Mesenchymal stem cell (in vitro differentiated cells and primary cell): ENCODE measurements around the gene RPL39.

Experiments
- DNase-seq: peaks from one replicate; pipeline ENCODE4 v3.0.0-alpha.2; 2013
- H2AFZ ChIP-seq: one replicate; pipeline ENCODE4 v1.6.1; 2013; ENCODE audit warnings: low read depth, mild to moderate bottlenecking, control low read depth, inconsistent platforms, low read length, moderate library complexity
- H2AK5ac ChIP-seq: 2 replicates; pipeline ENCODE4 v1.6.1; 2013; ENCODE audit warnings: low read length, moderate library complexity, mild to moderate bottlenecking, inconsistent platforms; ENCODE audit not compliant: severe bottlenecking
- H2BK120ac ChIP-seq: one replicate; pipeline ENCODE4 v1.6.1; 2013; ENCODE audit warnings: low read depth, mild to moderate bottlenecking, inconsistent platforms, low read length, moderate library complexity
- H2BK12ac ChIP-seq, 2 experiments: one replicate each; pipeline ENCODE4 v1.6.1; 2013; ENCODE audit warnings: inconsistent platforms in 2 of 2, low read length in 2 of 2, mild to moderate bottlenecking in 2 of 2, moderate library complexity in 2 of 2, control low read depth in 1 of 2
- H2BK15ac ChIP-seq: one replicate; pipeline ENCODE4 v1.6.1; 2013; ENCODE audit warnings: mild to moderate bottlenecking, low read depth, inconsistent platforms; ENCODE audit not compliant: poor library complexity, severe bottlenecking
- H2BK5ac ChIP-seq: 2 replicates; pipeline ENCODE4 v1.6.1; 2013; ENCODE audit warnings: low read depth, mild to moderate bottlenecking, low read length, control low read depth, inconsistent platforms; ENCODE audit not compliant: poor library complexity, severe bottlenecking
- H3K14ac ChIP-seq, 2 experiments: one replicate each; pipeline ENCODE4 v1.6.1; 2013; ENCODE audit warnings: inconsistent platforms in 2 of 2, low read length in 2 of 2, control low read depth in 1 of 2, mild to moderate bottlenecking in 1 of 2, moderate library complexity in 1 of 2
- H3K18ac ChIP-seq, 2 experiments: one replicate each; pipeline ENCODE4 v1.6.1; 2013; ENCODE audit warnings: inconsistent platforms in 2 of 2, low read length in 2 of 2, control low read depth in 1 of 2, low read depth in 1 of 2, mild to moderate bottlenecking in 1 of 2
- H3K23ac ChIP-seq, 2 experiments: one replicate each; pipeline ENCODE4 v1.6.1; 2013; ENCODE audit warnings: inconsistent platforms in 2 of 2, low read length in 2 of 2, mild to moderate bottlenecking in 2 of 2, moderate library complexity in 2 of 2, control low read depth in 1 of 2
- H3K27ac ChIP-seq: 2 replicates; pipeline ENCODE4 v1.5.1; 2013; ENCODE audit warnings: mild to moderate bottlenecking, moderate library complexity, low read length, control low read depth, inconsistent platforms; ENCODE audit not compliant: poor library complexity, severe bottlenecking
- H3K27me3 ChIP-seq, 2 experiments: 2 replicates each; pipeline versions ENCODE4 v1.6.1 to v1.7.0; 2013; ENCODE audit warnings: low read length in 2 of 2, mild to moderate bottlenecking in 2 of 2, moderate library complexity in 2 of 2, control low read depth in 1 of 2, inconsistent platforms in 1 of 2; ENCODE audit not compliant: control insufficient read depth in 1 of 2, insufficient read depth in 1 of 2
- H3K36me3 ChIP-seq, 2 experiments: 2 replicates each; pipeline versions ENCODE4 v1.6.1 to v1.7.0; 2013; ENCODE audit warnings: low read length in 2 of 2, control low read depth in 1 of 2, inconsistent platforms in 1 of 2, low read depth in 1 of 2, mild to moderate bottlenecking in 1 of 2; ENCODE audit not compliant: insufficient read depth in 2 of 2, control insufficient read depth in 1 of 2
- H3K4ac ChIP-seq, 2 experiments: one replicate each; pipeline ENCODE4 v1.6.1; 2013; ENCODE audit warnings: inconsistent platforms in 2 of 2, low read length in 2 of 2, mild to moderate bottlenecking in 2 of 2, moderate library complexity in 2 of 2, control low read depth in 1 of 2, low read depth in 1 of 2
- H3K4me1 ChIP-seq: 2 replicates; pipeline ENCODE4 v1.6.1; 2013; ENCODE audit warnings: low read depth, low read length, control low read depth; ENCODE audit not compliant: control insufficient read depth, insufficient read depth
- H3K4me2 ChIP-seq: 2 replicates; pipeline ENCODE4 v1.6.1; 2013; ENCODE audit warnings: low read length, mild to moderate bottlenecking, inconsistent platforms; ENCODE audit not compliant: poor library complexity, severe bottlenecking
- H3K4me3 ChIP-seq, 2 experiments: 2 replicates each; pipeline versions ENCODE4 v1.5.1 to v1.7.0; 2013; ENCODE audit warnings: low read length in 2 of 2, mild to moderate bottlenecking in 2 of 2, control low read depth in 1 of 2, low read depth in 1 of 2; ENCODE audit not compliant: insufficient read depth in 1 of 2
- H3K79me1 ChIP-seq: replicated peaks from 2 replicates; pipeline ENCODE4 v1.6.1; 2013; ENCODE audit warnings: mild to moderate bottlenecking, control low read depth, low read length, inconsistent platforms; ENCODE audit not compliant: poor library complexity, severe bottlenecking
- H3K9ac ChIP-seq: 2 replicates; pipeline ENCODE4 v1.7.0; 2013; ENCODE audit warnings: mild to moderate bottlenecking, low read length, moderate library complexity
- H3K9me3 ChIP-seq: 2 replicates; pipeline ENCODE4 v1.7.0; 2013; ENCODE audit warnings: mild to moderate bottlenecking, low read length; ENCODE audit not compliant: control insufficient read depth
- H4K8ac ChIP-seq: one replicate; pipeline ENCODE4 v1.6.1; 2013; ENCODE audit warnings: inconsistent platforms, mild to moderate bottlenecking, low read length, moderate library complexity
- H4K91ac ChIP-seq: one replicate; pipeline ENCODE4 v1.6.1; 2013; ENCODE audit warnings: mild to moderate bottlenecking, low read length, inconsistent platforms
- WGBS: methylation state at CpG from one replicate; pipeline ENCODE4 v1.1.7; 2013; ENCODE audit warnings: mixed read lengths; 5-methylcytosine and 5-hydroxymethylcytosine counted together

Gene RPL39

DNA sequence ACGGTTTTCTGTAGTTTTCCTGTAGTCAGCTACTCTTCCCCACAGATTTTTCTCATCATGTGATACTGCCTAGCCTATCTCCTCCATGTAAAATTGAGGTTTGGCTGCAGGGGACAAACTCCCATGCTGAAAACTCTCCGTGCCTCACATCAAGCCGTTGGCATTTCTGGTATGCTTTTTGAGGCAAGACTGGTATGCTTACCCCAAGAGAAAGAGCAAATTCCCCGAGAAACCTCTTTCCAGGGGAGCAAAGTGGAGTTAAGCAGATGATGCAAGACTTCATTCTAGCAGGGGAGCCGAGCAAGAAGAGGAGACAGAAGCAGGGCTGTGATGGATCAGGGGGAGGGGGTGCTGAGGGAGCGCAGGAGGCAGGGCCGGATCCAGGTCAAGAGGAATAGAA is 28.2 kb downstream of the RPL39 start:
- H2AK5ac ChIP-seq, result no peak overlapping the region

DNA sequence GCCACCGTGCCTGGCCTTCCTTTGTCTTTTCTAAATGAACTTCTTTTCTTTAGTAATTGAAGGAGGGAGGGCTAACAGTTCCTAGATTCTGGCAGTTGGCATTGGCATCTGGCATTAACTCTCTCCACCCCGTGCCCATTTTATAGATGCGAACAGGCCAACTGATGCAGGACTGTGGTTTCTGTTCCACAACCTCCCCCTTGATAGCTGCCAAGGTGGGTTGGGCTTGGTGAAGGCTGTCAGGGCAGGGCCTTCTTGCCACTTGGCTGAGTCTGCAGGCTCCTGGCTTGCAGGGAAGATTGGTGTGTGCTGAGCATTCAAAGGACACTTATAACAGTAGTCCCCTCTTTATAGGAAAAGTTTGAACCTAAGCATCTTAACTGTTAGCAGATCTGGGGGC is 28.7 kb downstream of the RPL39 start:
- H3K23ac ChIP-seq, result no peak overlapping the region
- H3K36me3 ChIP-seq, result no peaks in the 10 kb centered on the region
- no peak overlapping the region for H2BK5ac ChIP-seq
- no peak overlapping the region for H2AK5ac ChIP-seq
- H3K9ac ChIP-seq, result no peak overlapping the region
- no peak overlapping the region for H4K91ac ChIP-seq
- no peak overlapping the region for H2BK120ac ChIP-seq
- H3K27me3 ChIP-seq, result peaks cover 0 to 18% of the 10 kb centered on the region in 2 experiments
- H3K27ac ChIP-seq, result peak overlapping the region; percentile 93
- no peak overlapping the region for H3K4ac ChIP-seq
- H4K8ac ChIP-seq, result peak overlapping the region; percentile 28
- H2BK12ac ChIP-seq, result no peak overlapping the region
- WGBS, result no CpG with 5 or more reads among the region's 3 CpGs
- peak overlapping the region in 1 of 2 experiments; percentile 54 for H3K18ac ChIP-seq
- H3K4me1 ChIP-seq, result peaks cover 17% of the 10 kb centered on the region
- H3K4me3 ChIP-seq, result no peak overlapping the region
- no peak overlapping the region for H2BK15ac ChIP-seq
- no peaks in the 10 kb centered on the region for H3K9me3 ChIP-seq
- no peak overlapping the region for H3K14ac ChIP-seq
- H3K4me2 ChIP-seq, result no peak overlapping the region
- H2AFZ ChIP-seq, result no peak overlapping the region
- H3K79me1 ChIP-seq, result no peaks in the 10 kb centered on the region
- DNase-seq, result no peak

More for the DNA sequence above, 28.2 kb downstream of the RPL39 start:
- H3K4me2 ChIP-seq, result no peak overlapping the region
- H3K27me3 ChIP-seq, result peaks cover 0 to 14% of the 10 kb centered on the region in 2 experiments
- H3K23ac ChIP-seq, result no peak overlapping the region
- peak; percentile 45 for DNase-seq
- H3K9me3 ChIP-seq, result no peaks in the 10 kb centered on the region
- H3K4me3 ChIP-seq, result no peak overlapping the region
- H3K14ac ChIP-seq, result no peak overlapping the region
- no peak overlapping the region for H4K8ac ChIP-seq
- peaks cover 17% of the 10 kb centered on the region for H3K4me1 ChIP-seq
- H2BK12ac ChIP-seq, result no peak overlapping the region
- H2AFZ ChIP-seq, result no peak overlapping the region
- WGBS, result 35% methylated on average over 7 of the region's 7 CpGs
- H2BK120ac ChIP-seq, result no peak overlapping the region
- H3K36me3 ChIP-seq, result no peaks in the 10 kb centered on the region
- no peak overlapping the region for H3K9ac ChIP-seq
- peak overlapping the region; percentile 93 for H3K27ac ChIP-seq
- no peaks in the 10 kb centered on the region for H3K79me1 ChIP-seq
- no peak overlapping the region for H3K4ac ChIP-seq
- peak overlapping the region; percentile 35 for H2BK5ac ChIP-seq
- H3K18ac ChIP-seq, result no peak overlapping the region
- no peak overlapping the region for H2BK15ac ChIP-seq
- H4K91ac ChIP-seq, result no peak overlapping the region

DNA sequence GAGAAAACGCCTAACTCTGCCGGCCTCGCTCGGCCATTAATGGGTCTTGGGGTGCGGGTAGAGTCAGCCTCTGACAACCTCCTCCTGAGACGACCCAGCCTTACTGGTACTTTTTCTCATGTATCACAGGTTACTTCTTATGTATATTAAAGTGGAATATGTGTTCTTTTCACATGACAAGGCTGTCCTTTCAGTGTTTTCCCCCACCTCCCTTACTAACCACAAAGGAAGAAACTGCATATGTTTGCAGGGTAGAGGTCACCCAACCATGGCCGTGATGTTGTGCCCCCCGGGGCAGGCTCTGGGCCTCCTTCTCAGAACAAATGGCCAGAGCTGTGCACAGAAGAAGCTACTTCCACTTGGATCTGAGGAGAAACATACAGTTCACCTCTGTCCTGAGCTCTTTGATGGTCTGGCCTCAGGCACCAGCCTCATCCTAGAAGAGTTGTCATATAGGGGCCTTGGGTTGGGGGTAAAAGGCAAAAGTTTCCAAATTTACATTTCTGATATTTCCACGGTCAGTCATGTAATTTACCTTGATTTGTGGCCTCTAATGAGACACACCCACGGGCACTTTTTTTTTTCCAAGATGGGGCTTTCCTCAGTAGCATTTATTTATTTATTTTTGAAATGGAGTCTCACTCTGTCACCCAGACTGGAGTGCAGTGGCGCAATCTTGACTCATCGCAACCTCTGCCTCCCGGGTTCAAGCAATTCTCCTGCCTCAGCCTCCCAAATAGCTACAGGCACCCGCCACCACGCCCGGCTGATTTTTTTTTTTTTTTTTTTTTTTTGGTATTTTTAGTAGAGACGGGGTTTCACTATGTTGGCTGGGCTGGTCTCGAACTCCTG is 31.2 kb downstream of the RPL39 start:
- no peak overlapping the region for H3K27ac ChIP-seq
- no peaks in the 10 kb centered on the region for H3K36me3 ChIP-seq
- no peak overlapping the region for H2AK5ac ChIP-seq
- no peak overlapping the region for H3K4me3 ChIP-seq
- no peak overlapping the region for H2BK120ac ChIP-seq
- no peak for DNase-seq
- no peak overlapping the region for H3K14ac ChIP-seq
- H3K23ac ChIP-seq, result no peak overlapping the region
- no peak overlapping the region for H2AFZ ChIP-seq
- H3K4me1 ChIP-seq, result peaks cover 16% of the 10 kb centered on the region
- H4K91ac ChIP-seq, result no peak overlapping the region
- H3K18ac ChIP-seq, result no peak overlapping the region
- H2BK15ac ChIP-seq, result no peak overlapping the region
- no peak overlapping the region for H3K4me2 ChIP-seq
- H3K27me3 ChIP-seq, result peaks cover 0 to 31% of the 10 kb centered on the region in 2 experiments
- no peak overlapping the region for H3K4ac ChIP-seq
- 60% methylated on average over 2 of the region's 18 CpGs for WGBS
- no peak overlapping the region for H2BK5ac ChIP-seq
- H3K79me1 ChIP-seq, result no peaks in the 10 kb centered on the region
- H2BK12ac ChIP-seq, result no peak overlapping the region
- H3K9ac ChIP-seq, result no peak overlapping the region
- H3K9me3 ChIP-seq, result no peaks in the 10 kb centered on the region
- H4K8ac ChIP-seq, result no peak overlapping the region

- Histone ChIP-seq H3K27ac (no peak overlapping the region), H3K36me3 (no peaks in the 10 kb centered on the region), H3K9me3 (no peaks in the 10 kb centered on the region), H3K27me3 (peaks cover 0 to 32% of the 10 kb centered on the region in 2 experiments), H3K4me1 (peaks cover 16% of the 10 kb centered on the region), H3K4ac (peak overlapping the region in 1 of 2 experiments; percentile 15), H4K91ac (no peak overlapping the region), H2BK15ac (no peak overlapping the region), H3K4me2 (peak overlapping the region; percentile 80), H3K9ac (no peak overlapping the region), H3K23ac (no peak overlapping the region), H2BK12ac (peak overlapping the region in 1 of 2 experiments; percentile 63), H2AFZ (peak overlapping the region; percentile 71), H2AK5ac (no peak overlapping the region), H4K8ac (no peak overlapping the region), H2BK120ac (no peak overlapping the region), H3K4me3 (peak overlapping the region; percentile 59 to 62), H3K18ac (peak overlapping the region in 1 of 2 experiments; percentile 87), H2BK5ac (no peak overlapping the region), H3K14ac (peak overlapping the region in 1 of 2 experiments; percentile 60), H3K79me1 (no peaks in the 10 kb centered on the region)
- 26% methylated on average over 40 of the region's 44 CpGs for WGBS
- no peak for DNase-seq
Measured at GRCh38 chrX:119759248-119759766, 32.1 kb downstream of the RPL39 start.
